WERI-Rb-1 (cell line): Measurements from ENCODE around the gene MORN3.
"Not testable (repeated sequence)": the region's sequence is repeated elsewhere in the genome, so short reads cannot be mapped to it uniquely, and the experiment has no call there.

Experiments
- DNase-seq: peaks from one replicate; pipeline ENCODE4 v3.0.0-alpha.2; 2020
- H3K27ac ChIP-seq: fragments of 250-450 bp; sonication (Bioruptor Pico); 2 replicates; pipeline ENCODE4 v1.5.1; 2020; ENCODE audit warnings: mild to moderate bottlenecking, moderate library complexity
- H3K27me3 ChIP-seq: fragments of 250-450 bp; sonication (Bioruptor Pico); 2 replicates; pipeline ENCODE4 v1.5.1; 2021; ENCODE audit warnings: mild to moderate bottlenecking, low read depth, moderate library complexity; ENCODE audit not compliant: insufficient read depth, severe bottlenecking
- H3K36me3 ChIP-seq: fragments of 250-450 bp; sonication (Bioruptor Pico); 2 replicates; pipeline ENCODE4 v1.5.1; 2020; ENCODE audit warnings: mild to moderate bottlenecking, moderate library complexity
- H3K4me3 ChIP-seq: 2 replicates; pipeline ENCODE4 v1.5.1; 2011; ENCODE audit warnings: low read depth, mild to moderate bottlenecking, control low read depth, low read length
- H3K9me3 ChIP-seq: fragments of 250-450 bp; sonication (Bioruptor Pico); 2 replicates; pipeline ENCODE4 v1.5.1; 2021; ENCODE audit warnings: mild to moderate bottlenecking, moderate library complexity; ENCODE audit not compliant: severe bottlenecking
- CTCF ChIP-seq: IDR thresholded peaks from 2 replicates; pipeline ENCODE4 v1.5.1; 2011; ENCODE audit warnings: low read depth, mild to moderate bottlenecking, control low read depth, inconsistent platforms, low read length

The MORN3 gene

GRCh38 chr12:121637231-121637914 lies 32.1 kb downstream of the MORN3 start:
- TF ChIP-seq CTCF: no peak
- H3K27me3 ChIP-seq: no peaks in the 10 kb centered on the region
- H3K27ac ChIP-seq: no peak overlapping the region
- peaks cover 18% of the 10 kb centered on the region for H3K36me3 ChIP-seq
- H3K4me3 ChIP-seq: no peak overlapping the region
- no peaks in the 10 kb centered on the region for H3K9me3 ChIP-seq
- DNase-seq: no peak

GRCh38 chr12:121634836-121635235 lies 34.6 kb downstream of the MORN3 start:
- Histone ChIP-seq H3K27ac (peak overlapping the region; percentile 89), H3K27me3 (no peaks in the 10 kb centered on the region), H3K4me3 (no peak overlapping the region), H3K9me3 (no peaks in the 10 kb centered on the region), H3K36me3 (peaks cover 9% of the 10 kb centered on the region)
- no peak for DNase-seq
- TF ChIP-seq CTCF: no peak

- not testable (repeated sequence) for DNase-seq, H3K9me3 ChIP-seq, H3K4me3 ChIP-seq, H3K27me3 ChIP-seq
- H3K36me3 ChIP-seq: peaks cover 10% of the 10 kb centered on the region
- H3K27ac ChIP-seq: peak overlapping the region; percentile 89
Measured at GRCh38 chr12:121633833-121634196, 35.6 kb downstream of the MORN3 start.

- DNase-seq: no peak
- Histone ChIP-seq H3K9me3 (no peaks in the 10 kb centered on the region), H3K27ac (peak overlapping the region; percentile 89), H3K27me3 (no peaks in the 10 kb centered on the region), H3K4me3 (no peak overlapping the region), H3K36me3 (peaks cover 10% of the 10 kb centered on the region)
- no peak for TF ChIP-seq CTCF
Measured at GRCh38 chr12:121632069-121632970, 37.1 kb downstream of the MORN3 start.

- no peak for TF ChIP-seq CTCF
- no peak for DNase-seq
- H3K27me3 ChIP-seq: no peaks in the 10 kb centered on the region
- H3K9me3 ChIP-seq: no peaks in the 10 kb centered on the region
- peaks cover 8% of the 10 kb centered on the region for H3K36me3 ChIP-seq
- peak overlapping the region; percentile 29; the same call in 1 of the 2 replicates for H3K27ac ChIP-seq
- no peak overlapping the region for H3K4me3 ChIP-seq
Measured at GRCh38 chr12:121630791-121631355, 38.6 kb downstream of the MORN3 start.

GRCh38 chr12:121628536-121628935 lies 40.9 kb downstream of the MORN3 start:
- Histone ChIP-seq H3K27me3 (no peaks in the 10 kb centered on the region), H3K4me3 (no peak overlapping the region), H3K9me3 (no peaks in the 10 kb centered on the region), H3K27ac (peak overlapping the region; percentile 21; the same call in 1 of the 2 replicates), H3K36me3 (peaks cover 8% of the 10 kb centered on the region)
- TF ChIP-seq CTCF: no peak
- DNase-seq: no peak
